Ovary (tissue), 9 donors: Measurements from ENCODE around the gene SGMS1. TPM values are rescaled to one million over a fixed set of nuclear protein-coding genes. Genes with fewer than 3 reads are reported as not detected.

Experiments used
- DNase-seq, 5 donors: peaks; one replicate each; pipeline ENCODE4 v3.0.0-alpha.2; 2019 to 2020
- H3K27ac ChIP-seq, 2 donors: fragments of 200-600 bp; one replicate each; pipeline versions ENCODE4 v1.5.1 to v1.8.0; 2019 to 2022
- H3K27me3 ChIP-seq: fragments of 200-600 bp; one replicate; pipeline ENCODE4 v1.8.0; 2022
- H3K36me3 ChIP-seq: fragments of 200-600 bp; sonication (generic); one replicate; pipeline ENCODE4 v1.5.1; 2019
- H3K4me1 ChIP-seq: one replicate; pipeline ENCODE4 v1.8.1; 2013; ENCODE audit warnings: mild to moderate bottlenecking, moderate library complexity; ENCODE audit not compliant: insufficient read depth
- H3K4me3 ChIP-seq: fragments of 200-600 bp; sonication (generic); one replicate; pipeline ENCODE4 v1.5.1; 2017
- H3K9me3 ChIP-seq, 2 donors: fragments of 200-600 bp in 1 of 2; sonication (generic) in 1 of 2; one replicate each; pipeline versions ENCODE4 v1.5.1 to v1.8.1; 2013 to 2019; ENCODE audit warnings: mild to moderate bottlenecking in 1 of 2, moderate library complexity in 1 of 2
- EP300 ChIP-seq: sonication (generic); formaldehyde crosslinking; IDR thresholded peaks from one replicate; pipeline ENCODE4 v1.6.1; 2017; ENCODE audit warnings: antibody characterized with exemption
- POLR2A ChIP-seq: fragments of 450-650 bp; IDR thresholded peaks from one replicate; pipeline ENCODE4 v1.6.1; 2017; ENCODE audit warnings: antibody characterized with exemption, mild to moderate bottlenecking, moderate library complexity
- WGBS, 3 donors: extraction: QIAGEN DNeasy Blood & Tissue Kit in 1 of 3; methylation state at CpG; one replicate each; pipeline versions ENCODE4 v1.1.5 to v1.1.7; 2013 to 2017; 5-methylcytosine and 5-hydroxymethylcytosine counted together
- intact Hi-C, 4 donors: fragments of 100-400 bp; cut with DNase I; formaldehyde crosslinking; loops; one replicate each; pipeline versions ENCODE4 v1.11.0 to v1.15.1; 2022 to 2023
- polyA plus RNA-seq, 2 donors: library from polyadenylated mRNA; stranded (reverse); fragments of 200-250 nt in 1 of 2; fragments of 350-450 nt in 1 of 2; fragmentation: Illumina TruSeq in 1 of 2; extraction: RNeasy Lipid Tissue Mini Kit (QIAGEN cat#74804) in 1 of 2; gene quantifications; one replicate each; pipeline ENCODE4 v1.2.3, GENCODE V29; 2013 to 2014
- total RNA-seq, 7 donors: library from RNA; depleted of rRNA in 2 of 7; stranded (reverse); fragments of >200 nt in 2 of 7; fragmentation: NEBNext Ultra II Directional in 3 of 7; extraction: Animal tissue kit (Norgen Biotek cat#: 25700) in 3 of 7; gene quantifications; one replicate each; pipeline versions ENCODE4 v1.1.0 to v1.2.4, GENCODE V29; 2016 to 2023
- TF ChIP-seq, protein P1 (sequence below), 3 donors: fragments of 450-650 bp in 2 of 3; fragments of 200-600 bp in 1 of 3; IDR thresholded peaks; one replicate each; pipeline versions ENCODE4 v1.5.1 to v1.8.0; 2016 to 2022; ENCODE audit warnings: antibody characterized with exemption in 3 of 3, mild to moderate bottlenecking in 1 of 3
- donor health status: DM: no; HTN: no; CAD: no; lungs with moderate emphysema.
- donor health status: DM: no; HTN: no; CAD: no.
- donor health status: Bipolar disorder and iron deficiency.
- donor health status: DM: yes; HTN: yes; CAD: no.
- donor health status: DM: no; HTN: no; CAD: no.
- donor health status: DM: yes; HTN: yes; CAD: no.

The SGMS1 gene
- total and polyA plus RNA-seq, 9 donors = 15.6 to 90.0 (median 39.0) TPM

DNA sequence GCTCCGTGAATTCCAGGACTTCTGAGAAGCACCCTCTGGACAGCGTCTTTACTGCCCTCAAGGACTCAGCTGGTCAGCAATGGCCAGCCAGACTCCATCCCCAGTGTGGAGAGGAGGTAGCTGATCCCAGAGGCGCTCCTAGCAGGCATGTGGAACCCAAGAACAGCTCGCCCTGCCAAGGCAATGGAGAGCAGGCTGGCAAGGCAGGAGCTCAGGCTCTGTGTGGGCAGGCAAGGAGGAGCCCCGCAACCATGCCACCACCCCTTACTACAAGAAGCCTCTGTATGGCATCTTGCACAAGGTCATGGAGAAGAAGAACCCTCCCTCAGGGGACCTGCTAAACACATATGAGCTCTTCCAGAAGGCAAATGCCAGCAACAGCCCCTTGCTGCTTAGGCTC lies 34.4 kb upstream of the SGMS1 start:
- H3K36me3 ChIP-seq = no peaks in the 10 kb centered on the region
- intact Hi-C loops = no loop called here
- no peak for DNase-seq
- H3K27me3 ChIP-seq = no peaks in the 10 kb centered on the region
- H3K4me3 ChIP-seq = no peak overlapping the region
- TF ChIP-seq, protein P1, sequence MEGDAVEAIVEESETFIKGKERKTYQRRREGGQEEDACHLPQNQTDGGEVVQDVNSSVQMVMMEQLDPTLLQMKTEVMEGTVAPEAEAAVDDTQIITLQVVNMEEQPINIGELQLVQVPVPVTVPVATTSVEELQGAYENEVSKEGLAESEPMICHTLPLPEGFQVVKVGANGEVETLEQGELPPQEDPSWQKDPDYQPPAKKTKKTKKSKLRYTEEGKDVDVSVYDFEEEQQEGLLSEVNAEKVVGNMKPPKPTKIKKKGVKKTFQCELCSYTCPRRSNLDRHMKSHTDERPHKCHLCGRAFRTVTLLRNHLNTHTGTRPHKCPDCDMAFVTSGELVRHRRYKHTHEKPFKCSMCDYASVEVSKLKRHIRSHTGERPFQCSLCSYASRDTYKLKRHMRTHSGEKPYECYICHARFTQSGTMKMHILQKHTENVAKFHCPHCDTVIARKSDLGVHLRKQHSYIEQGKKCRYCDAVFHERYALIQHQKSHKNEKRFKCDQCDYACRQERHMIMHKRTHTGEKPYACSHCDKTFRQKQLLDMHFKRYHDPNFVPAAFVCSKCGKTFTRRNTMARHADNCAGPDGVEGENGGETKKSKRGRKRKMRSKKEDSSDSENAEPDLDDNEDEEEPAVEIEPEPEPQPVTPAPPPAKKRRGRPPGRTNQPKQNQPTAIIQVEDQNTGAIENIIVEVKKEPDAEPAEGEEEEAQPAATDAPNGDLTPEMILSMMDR (IDR thresholded peaks at IDR 0.05) = no peak
- TF ChIP-seq EP300 (no peak), POLR2A (no peak)
- H3K27ac ChIP-seq = no peak overlapping the region
- H3K9me3 ChIP-seq = no peaks in the 10 kb centered on the region
- 84 to 93% (median 92%) methylated on average over 5 of the region's 5 CpGs for WGBS, 3 donors
- H3K4me1 ChIP-seq = no peaks in the 10 kb centered on the region

DNA sequence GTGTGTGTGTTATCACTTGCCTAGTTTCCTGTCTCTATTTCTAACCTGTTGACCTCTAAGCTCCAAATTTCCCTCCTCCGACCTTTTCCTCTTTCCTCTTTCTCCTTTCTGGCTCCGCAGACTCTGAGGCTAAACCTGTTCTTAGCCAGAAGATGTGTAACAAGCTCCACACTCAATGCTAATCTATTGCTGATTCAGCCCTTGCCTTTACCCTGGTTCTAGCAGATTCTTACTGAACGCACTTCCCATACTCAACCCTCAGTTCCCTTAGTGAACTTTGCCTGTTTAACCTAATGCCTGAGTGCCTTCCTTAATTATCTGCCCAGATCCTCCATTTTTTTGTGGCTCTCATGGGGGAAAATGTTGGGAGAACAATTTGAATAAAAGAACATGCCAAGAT lies 30.0 kb upstream of the SGMS1 start:
- H3K36me3 ChIP-seq = no peaks in the 10 kb centered on the region
- no peak for DNase-seq
- no peaks in the 10 kb centered on the region for H3K27me3 ChIP-seq
- TF ChIP-seq POLR2A = no peak
- TF ChIP-seq EP300 = no peak
- TF ChIP-seq, protein P1 (IDR thresholded peaks at IDR 0.05) = no peak
- no peaks in the 10 kb centered on the region for H3K4me1 ChIP-seq
- no peak overlapping the region for H3K27ac ChIP-seq
- H3K9me3 ChIP-seq = no peaks in the 10 kb centered on the region
- intact Hi-C loops = no loop called here
- no peak overlapping the region for H3K4me3 ChIP-seq
- 31 to 55% (median 36%) methylated on average over 3 of the region's 3 CpGs for WGBS, 3 donors

DNA sequence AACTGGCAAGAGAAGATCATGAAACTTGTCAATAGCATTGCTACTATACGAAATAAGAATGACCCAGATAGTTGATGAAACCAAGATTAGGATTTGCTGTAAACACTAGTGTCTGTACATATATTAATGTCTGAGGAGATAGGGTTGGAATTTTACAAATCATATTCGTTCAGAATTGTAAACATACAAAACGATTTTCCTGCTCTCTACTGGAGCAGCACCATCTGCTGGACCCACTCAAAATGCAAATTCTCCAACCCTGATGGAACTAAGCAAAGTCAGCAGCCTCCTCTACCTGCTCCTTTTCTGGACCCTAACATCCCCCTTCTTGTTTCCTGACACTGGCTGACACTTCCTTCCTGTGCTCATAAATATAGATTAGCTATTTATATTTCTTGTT lies 29.4 kb upstream of the SGMS1 start:
- H3K9me3 ChIP-seq = no peaks in the 10 kb centered on the region
- TF ChIP-seq EP300 (no peak), POLR2A (no peak)
- TF ChIP-seq, protein P1 (IDR thresholded peaks at IDR 0.05) = peak in 2 of 3 donors; percentile 15 to 41
- H3K27me3 ChIP-seq = no peaks in the 10 kb centered on the region
- peak in 1 of 5 donors; percentile 33 for DNase-seq
- no peaks in the 10 kb centered on the region for H3K4me1 ChIP-seq
- 1 to 2% (median 2%) methylated on average over 3 of the region's 3 CpGs for WGBS, 3 donors
- no peak overlapping the region for H3K4me3 ChIP-seq
- no peak overlapping the region for H3K27ac ChIP-seq
- intact Hi-C loops = no loop called here
- H3K36me3 ChIP-seq = no peaks in the 10 kb centered on the region

DNA sequence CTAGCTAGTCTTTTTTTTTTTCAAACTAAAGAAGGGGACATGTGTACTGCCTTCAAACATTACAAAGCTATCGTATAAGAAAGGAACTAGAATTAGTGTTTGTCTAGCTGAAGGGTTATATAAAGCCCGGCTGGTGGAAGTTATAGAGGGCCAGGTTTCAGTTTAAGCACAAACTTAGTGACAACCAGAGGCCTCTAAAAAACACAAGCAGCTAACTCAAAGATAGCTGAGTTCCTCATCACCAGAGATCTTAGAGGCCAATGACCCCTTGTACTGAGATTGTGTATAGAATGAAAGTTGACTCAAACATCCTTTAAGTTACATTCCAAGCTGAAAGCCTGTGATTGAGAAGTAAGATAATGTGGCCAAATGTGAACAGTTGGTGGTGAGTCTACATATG lies 28.1 kb upstream of the SGMS1 start:
- intact Hi-C loops = no loop called here
- TF ChIP-seq EP300 = no peak
- TF ChIP-seq, protein P1 (IDR thresholded peaks at IDR 0.05) = no peak
- TF ChIP-seq POLR2A = no peak
- DNase-seq = no peak
- no peaks in the 10 kb centered on the region for H3K9me3 ChIP-seq
- H3K27ac ChIP-seq = no peak overlapping the region
- H3K4me1 ChIP-seq = no peaks in the 10 kb centered on the region
- 83 to 85% (median 83%) methylated on average over 2 of the region's 2 CpGs for WGBS, 3 donors
- H3K36me3 ChIP-seq = no peaks in the 10 kb centered on the region
- no peaks in the 10 kb centered on the region for H3K27me3 ChIP-seq
- no peak overlapping the region for H3K4me3 ChIP-seq
